AG09319 (cell line): ENCODE data around the gene NBL1.

ENCODE experiments used
- DNase-seq: peaks from one replicate; pipeline ENCODE4 v3.0.0-alpha.2; 2010; ENCODE audit warnings: low read depth; ENCODE audit errors: extremely low read depth
- CTCF ChIP-seq: IDR thresholded peaks from 2 replicates; pipeline ENCODE4 v1.5.1; 2011; ENCODE audit warnings: low read depth, mild to moderate bottlenecking, inconsistent platforms, low read length, moderate library complexity

Gene NBL1

GRCh38 chr1:19706136-19706535, 62.0 kb downstream of the NBL1 start:
- DNase-seq: no peak
- TF ChIP-seq CTCF: no peak
